CD4-positive, alpha-beta memory T cell (primary cell): ENCODE results near the gene TLR1. TPM values are rescaled to one million over a fixed set of nuclear protein-coding genes. Genes with fewer than 3 reads are reported as not detected.

Experiments used
- CTCF ChIA-PET: fragments of 350-600 bp; sonication (Branson Sonifier 250); formaldehyde crosslinking; loops from one replicate; lab custom pipeline; 2021; ENCODE audit warnings: inconsistent platforms; ENCODE audit not compliant: partially characterized antibody; lab: Charles Lee
- POLR2A ChIA-PET: fragments of 350-600 bp; sonication (Branson Sonifier 250); formaldehyde crosslinking; loops from one replicate; lab custom pipeline; 2021; ENCODE audit not compliant: partially characterized antibody; lab: Charles Lee
- DNase-seq, 5 donors: peaks; one replicate each; pipeline versions ENCODE4 v3.0.0 to v3.0.0-alpha.2; 2020 to 2022; ENCODE audit warnings: mixed read lengths in 1 of 5
- H3K27ac ChIP-seq: one replicate; pipeline ENCODE4 v1.7.0; 2013; ENCODE audit warnings: low read depth, low read length
- H3K27me3 ChIP-seq: 2 replicates; pipeline ENCODE4 v1.7.0; 2013; ENCODE audit warnings: mild to moderate bottlenecking, low read length, moderate library complexity; ENCODE audit not compliant: insufficient read depth
- H3K36me3 ChIP-seq: 2 replicates; pipeline ENCODE4 v1.7.0; 2013; ENCODE audit warnings: mild to moderate bottlenecking, low read length, moderate library complexity; ENCODE audit not compliant: insufficient read depth
- H3K4me1 ChIP-seq: 2 replicates; pipeline ENCODE4 v1.7.0; 2013; ENCODE audit warnings: mild to moderate bottlenecking, low read length, moderate library complexity; ENCODE audit not compliant: insufficient read depth
- H3K4me3 ChIP-seq, 2 donors: one replicate each; pipeline ENCODE4 v1.7.0; 2013; ENCODE audit warnings: low read length in 2 of 2, mild to moderate bottlenecking in 1 of 2
- H3K9me3 ChIP-seq, 2 donors: one replicate each; pipeline ENCODE4 v1.7.0; 2013; ENCODE audit warnings: low read length in 2 of 2, control low read depth in 1 of 2; ENCODE audit not compliant: control insufficient read depth in 1 of 2
- H3K27ac Mint-ChIP-seq, 7 donors: one replicate each; pipeline ENCODE4 v1.8.0; 2020 to 2021; ENCODE audit warnings: mixed read lengths in 7 of 7, mild to moderate bottlenecking in 6 of 7, inconsistent platforms in 3 of 7, moderate library complexity in 3 of 7
- H3K27me3 Mint-ChIP-seq, 2 donors: one replicate each; pipeline ENCODE4 v1.8.0; 2020 to 2021; ENCODE audit warnings: mixed read lengths in 2 of 2
- H3K36me3 Mint-ChIP-seq, 2 donors: one replicate each; pipeline ENCODE4 v1.8.0; 2020 to 2021; ENCODE audit warnings: mixed read lengths in 2 of 2, inconsistent platforms in 1 of 2, mild to moderate bottlenecking in 1 of 2
- H3K4me1 Mint-ChIP-seq, 4 donors: one replicate each; pipeline ENCODE4 v1.8.0; 2020 to 2021; ENCODE audit warnings: mixed read lengths in 4 of 4, mild to moderate bottlenecking in 1 of 4
- H3K4me3 Mint-ChIP-seq, 8 donors: one replicate each; pipeline ENCODE4 v1.8.0; 2020 to 2021; ENCODE audit warnings: mixed read lengths in 8 of 8, mild to moderate bottlenecking in 7 of 8, moderate library complexity in 6 of 8, inconsistent platforms in 3 of 8
- H3K9me3 Mint-ChIP-seq, 8 donors: one replicate each; pipeline ENCODE4 v1.8.0; 2020 to 2021; ENCODE audit warnings: mixed read lengths in 8 of 8, mild to moderate bottlenecking in 5 of 8, inconsistent platforms in 3 of 8, moderate library complexity in 1 of 8
- intact Hi-C: fragments of 100-400 bp; cut with micrococcal nuclease; formaldehyde crosslinking; loops from one replicate; pipeline ENCODE4 v1.15.1; 2023
- polyA plus RNA-seq, 2 donors: library from polyadenylated mRNA; unstranded; fragments of 300-500 nt; fragmentation: Illumina TruSeq; gene quantifications; one replicate each; pipeline ENCODE4 v1.2.3, GENCODE V29; 2021
- total RNA-seq, 2 experiments: library from RNA; stranded (reverse); gene quantifications; one replicate each; pipeline ENCODE4 v1.2.3, GENCODE V29; 2021

Gene TLR1
- total and polyA plus RNA-seq, 4 experiments from 2014 or later: 16.2 to 24.3 (median 19.9) TPM

- Mint-ChIP-seq H3K36me3 (peaks cover 2 to 32% of the 10 kb centered on the region in 2 donors), H3K27me3 (no peaks in the 10 kb centered on the region), H3K4me3 (no peak overlapping the region), H3K27ac (no peak overlapping the region), H3K9me3 (peaks cover 0 to 13% (median 10%) of the 10 kb centered on the region in 8 donors), H3K4me1 (peaks cover 12 to 20% (median 16%) of the 10 kb centered on the region in 4 donors)
- no peak for DNase-seq
- Histone ChIP-seq H3K9me3 (peaks cover 0 to 4% of the 10 kb centered on the region in 2 donors), H3K4me3 (no peak overlapping the region), H3K27ac (no peak overlapping the region), H3K36me3 (no peaks in the 10 kb centered on the region), H3K27me3 (no peaks in the 10 kb centered on the region), H3K4me1 (peaks cover 17% of the 10 kb centered on the region)
- intact Hi-C loops: no loop called here
- CTCF ChIA-PET: interaction anchor here (1.3 to 1.7 kb wide), 2 partner anchors 39 kb away, joined by 3 to 5 read pairs; partner anchors contain the start of gene TLR10
- POLR2A ChIA-PET: no interaction called here
Measured at GRCh38 chr4:38821739-38822138, 17.1 kb upstream of the TLR1 start.

GRCh38 chr4:38820329-38821061 is 15.9 kb upstream of the TLR1 start:
- Mint-ChIP-seq H3K27ac (peak overlapping the region in 1 of 7 donors; percentile 25), H3K4me1 (peaks cover 12 to 20% (median 16%) of the 10 kb centered on the region in 4 donors), H3K27me3 (no peaks in the 10 kb centered on the region), H3K36me3 (peaks cover 2 to 27% of the 10 kb centered on the region in 2 donors), H3K4me3 (peak overlapping the region in 1 of 8 donors; percentile 1), H3K9me3 (peaks cover 0 to 22% (median 13%) of the 10 kb centered on the region in 8 donors)
- Histone ChIP-seq H3K27ac (no peak overlapping the region), H3K27me3 (no peaks in the 10 kb centered on the region), H3K9me3 (peaks cover 0 to 4% of the 10 kb centered on the region in 2 donors), H3K4me3 (no peak overlapping the region), H3K36me3 (no peaks in the 10 kb centered on the region), H3K4me1 (peaks cover 17% of the 10 kb centered on the region)
- no peak for DNase-seq
- ChIA-PET POLR2A (no interaction called here), CTCF (interaction anchor here (1.7 kb wide), 1 partner anchor 38 kb away, joined by 5 read pairs; the partner anchor contains the start of gene TLR10)
- intact Hi-C loops: no loop called here

- peaks cover 2 to 20% of the 10 kb centered on the region in 2 donors for H3K36me3 Mint-ChIP-seq
- intact Hi-C loops: no loop called here
- no peaks in the 10 kb centered on the region for H3K27me3 Mint-ChIP-seq
- H3K27ac ChIP-seq: no peak overlapping the region
- H3K9me3 ChIP-seq: peaks cover 0 to 4% of the 10 kb centered on the region in 2 donors
- peaks cover 2 to 25% (median 19%) of the 10 kb centered on the region in 8 donors for H3K9me3 Mint-ChIP-seq
- no peaks in the 10 kb centered on the region for H3K27me3 ChIP-seq
- ChIA-PET CTCF (interaction anchor here (1.3 to 1.7 kb wide), 3 partner anchors 38 to 57 kb away, joined by 4 to 11 read pairs (median 4); no protein-coding TSS in a partner anchor), POLR2A (interaction anchor here (0.7 kb wide), 1 partner anchor 16 kb away, joined by 3 read pairs; no protein-coding TSS in a partner anchor)
- no peaks in the 10 kb centered on the region for H3K36me3 ChIP-seq
- H3K4me3 ChIP-seq: no peak overlapping the region
- H3K4me3 Mint-ChIP-seq: peak overlapping the region in 3 of 8 donors; percentile 1 to 38 (median 16)
- peaks cover 12 to 20% (median 16%) of the 10 kb centered on the region in 4 donors for H3K4me1 Mint-ChIP-seq
- peaks cover 17% of the 10 kb centered on the region for H3K4me1 ChIP-seq
- peak overlapping the region in 2 of 7 donors; percentile 8 to 33 for H3K27ac Mint-ChIP-seq
- no peak for DNase-seq
Measured at GRCh38 chr4:38819569-38819968, 15.0 kb upstream of the TLR1 start.

- H3K36me3 ChIP-seq: no peaks in the 10 kb centered on the region
- DNase-seq: no peak
- peaks cover 2 to 17% of the 10 kb centered on the region in 2 donors for H3K36me3 Mint-ChIP-seq
- H3K4me3 Mint-ChIP-seq: peak overlapping the region in 1 of 8 donors; percentile 25
- ChIA-PET CTCF (interaction anchor here (1.1 to 1.7 kb wide), 4 partner anchors 9 to 56 kb away, joined by 3 to 11 read pairs (median 4); no protein-coding TSS in a partner anchor), POLR2A (no interaction called here)
- no peaks in the 10 kb centered on the region for H3K27me3 ChIP-seq
- H3K4me1 ChIP-seq: peaks cover 17% of the 10 kb centered on the region
- H3K27me3 Mint-ChIP-seq: no peaks in the 10 kb centered on the region
- intact Hi-C loops: no loop called here
- H3K9me3 ChIP-seq: peaks cover 0 to 4% of the 10 kb centered on the region in 2 donors
- H3K4me3 ChIP-seq: no peak overlapping the region
- no peak overlapping the region for H3K27ac ChIP-seq
- H3K4me1 Mint-ChIP-seq: peaks cover 12 to 20% (median 16%) of the 10 kb centered on the region in 4 donors
- H3K27ac Mint-ChIP-seq: no peak overlapping the region
- peaks cover 3 to 30% (median 21%) of the 10 kb centered on the region in 8 donors for H3K9me3 Mint-ChIP-seq
Measured at GRCh38 chr4:38818441-38818976, 13.9 kb upstream of the TLR1 start.

GRCh38 chr4:38815885-38816782 is 11.5 kb upstream of the TLR1 start:
- peaks cover 12 to 20% (median 16%) of the 10 kb centered on the region in 4 donors for H3K4me1 Mint-ChIP-seq
- H3K9me3 Mint-ChIP-seq: peaks cover 0 to 20% (median 13%) of the 10 kb centered on the region in 8 donors
- H3K27me3 Mint-ChIP-seq: no peaks in the 10 kb centered on the region
- peaks cover 0 to 14% of the 10 kb centered on the region in 2 donors for H3K36me3 Mint-ChIP-seq
- ChIA-PET POLR2A (interaction anchor here (0.9 kb wide), 1 partner anchor 40 kb away, joined by 3 read pairs; no protein-coding TSS in a partner anchor), CTCF (interaction anchor here (1.2 kb wide), 1 partner anchor 55 kb away, joined by 3 read pairs; no protein-coding TSS in a partner anchor)
- Histone ChIP-seq H3K27ac (no peak overlapping the region), H3K4me3 (no peak overlapping the region), H3K27me3 (no peaks in the 10 kb centered on the region), H3K9me3 (no peaks in the 10 kb centered on the region), H3K36me3 (no peaks in the 10 kb centered on the region), H3K4me1 (peaks cover 17% of the 10 kb centered on the region)
- H3K27ac Mint-ChIP-seq: no peak overlapping the region
- H3K4me3 Mint-ChIP-seq: no peak overlapping the region
- DNase-seq: no peak
- intact Hi-C loops: no loop called here

- Histone ChIP-seq H3K27me3 (no peaks in the 10 kb centered on the region), H3K4me3 (no peak overlapping the region), H3K9me3 (no peaks in the 10 kb centered on the region), H3K36me3 (no peaks in the 10 kb centered on the region), H3K27ac (no peak overlapping the region), H3K4me1 (peaks cover 2% of the 10 kb centered on the region)
- ChIA-PET POLR2A (interaction anchor here (1.1 kb wide), 1 partner anchor 42 kb away, joined by 4 read pairs; the partner anchor contains the start of gene TLR6), CTCF (interaction anchor here (1.0 to 1.5 kb wide), 3 partner anchors 11 to 55 kb away, joined by 3 to 5 read pairs (median 3); partner anchors contain the start of gene TLR10)
- H3K27me3 Mint-ChIP-seq: no peaks in the 10 kb centered on the region
- no peak overlapping the region for H3K4me3 Mint-ChIP-seq
- intact Hi-C loops: no loop called here
- peaks cover 0 to 14% of the 10 kb centered on the region in 2 donors for H3K36me3 Mint-ChIP-seq
- DNase-seq: no peak
- H3K27ac Mint-ChIP-seq: no peak overlapping the region
- H3K9me3 Mint-ChIP-seq: peaks cover 0 to 20% (median 13%) of the 10 kb centered on the region in 8 donors
- peaks cover 3 to 4% (median 3%) of the 10 kb centered on the region in 4 donors for H3K4me1 Mint-ChIP-seq
Measured at GRCh38 chr4:38814386-38814785, 9.8 kb upstream of the TLR1 start.
